ENCODE results near the gene TMEM259.

The TMEM259 gene

GRCh38 chr19:1020868-1021425 is at the start of gene TMEM259:
TSS of gene TMEM259 (minus strand) at chr19:1021123. CDS start at chr19:1020996, 127 bp downstream.
- DNase-seq (ENCODE audit: low read depth), result peak; percentile 97

- no peak for DNase-seq (ENCODE audit: low read depth)
These were observed 49.6 kb upstream of the TMEM259 start for GRCh38 chr19:1070576-1070930.

- DNase-seq (ENCODE audit: low read depth), result no peak
These were observed 48.3 kb upstream of the TMEM259 start for GRCh38 chr19:1069009-1069779.

- DNase-seq (ENCODE audit: low read depth), result no peak
These were observed 47.4 kb upstream of the TMEM259 start for GRCh38 chr19:1068009-1069001.

- no peak for DNase-seq (ENCODE audit: low read depth)
These were observed 46.5 kb upstream of the TMEM259 start for GRCh38 chr19:1067341-1067957.

- no peak for DNase-seq (ENCODE audit: low read depth)
These were observed 45.9 kb upstream of the TMEM259 start, which contains the start of gene ARHGAP45 for GRCh38 chr19:1066748-1067340. TSS of gene ARHGAP45 (plus strand) at chr19:1067167. CDS start at chr19:1067406, 239 bp downstream.

GRCh38 chr19:1066251-1066747 is 45.4 kb upstream of the TMEM259 start:
- DNase-seq (ENCODE audit: low read depth), result no peak

GRCh38 chr19:1065606-1066109 is 44.7 kb upstream of the TMEM259 start:
- DNase-seq (ENCODE audit: low read depth), result no peak

GRCh38 chr19:1064661-1065605 is 44.0 kb upstream of the TMEM259 start:
- DNase-seq (ENCODE audit: low read depth), result peak; percentile 78

GRCh38 chr19:1063909-1064660 is 43.2 kb upstream of the TMEM259 start:
- DNase-seq (ENCODE audit: low read depth), result no peak

GRCh38 chr19:1063030-1063908 is 42.3 kb upstream of the TMEM259 start:
- no peak for DNase-seq (ENCODE audit: low read depth)

- DNase-seq (ENCODE audit: low read depth), result no peak
These were observed 41.6 kb upstream of the TMEM259 start for GRCh38 chr19:1062387-1063029.

- no peak for DNase-seq (ENCODE audit: low read depth)
These were observed 41.1 kb upstream of the TMEM259 start for GRCh38 chr19:1061987-1062386.

GRCh38 chr19:1060689-1061088 is 39.8 kb upstream of the TMEM259 start:
- DNase-seq (ENCODE audit: low read depth), result no peak

- no peak for DNase-seq (ENCODE audit: low read depth)
These were observed 37.2 kb upstream of the TMEM259 start for GRCh38 chr19:1058112-1058511.

- peak; percentile 63 for DNase-seq (ENCODE audit: low read depth)
These were observed 36.4 kb upstream of the TMEM259 start for GRCh38 chr19:1057176-1057855.

All from iris pigment epithelial cell (primary cell).